Measurements from ENCODE around the gene RASSF5. TPM values are rescaled to one million over a fixed set of nuclear protein-coding genes. Genes with fewer than 3 reads are reported as not detected.
A peak's percentile ranks its signal among the peaks of the same experiment; 100 is the strongest.

RASSF5 gene
- polyA plus RNA-seq, 1 donor from 2014 or later: 4.0 TPM

DNA sequence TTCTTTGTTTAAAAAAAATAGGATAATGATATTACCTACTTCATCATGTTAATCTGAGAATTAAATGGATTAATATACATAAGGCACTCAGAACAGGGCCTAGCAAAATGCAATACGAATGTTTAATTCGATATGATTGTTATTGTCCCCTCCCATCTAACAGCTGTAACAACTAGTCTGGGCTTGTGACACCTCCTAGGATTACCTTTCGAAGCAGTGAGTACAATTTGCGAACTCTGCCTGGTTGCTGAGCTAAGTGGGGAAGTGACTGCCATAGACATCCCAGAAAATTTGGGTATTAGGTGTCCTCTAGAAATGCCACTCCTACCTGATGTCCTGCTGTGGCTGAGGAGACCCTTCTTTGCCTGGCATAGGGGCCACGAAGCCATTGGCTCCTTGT, 3.0 kb downstream of the RASSF5 start:
- H3K9me3 ChIP-seq (ENCODE audit: low read length): no peaks in the 10 kb centered on the region
- TF ChIP-seq EZH2 (IDR thresholded peaks at IDR 0.05; ENCODE audit: borderline replicate concordance, insufficient read depth, low read length, poor library complexity, severe bottlenecking) (no peak), MXI1 (conservative IDR thresholded peaks at IDR 0.05; ENCODE audit: poor library complexity, severe bottlenecking) (no peak), EP300 (conservative IDR thresholded peaks at IDR 0.05; ENCODE audit: poor library complexity, severe bottlenecking) (no peak), POLR2AphosphoS5 (IDR thresholded peaks at IDR 0.05) (no peak), TAF1 (IDR thresholded peaks at IDR 0.05; ENCODE audit: low read depth) (no peak), RAD21 (conservative IDR thresholded peaks at IDR 0.05) (no peak), SMC3 (conservative IDR thresholded peaks at IDR 0.05; ENCODE audit: poor library complexity) (no peak)
- TF ChIP-seq, protein P1, sequence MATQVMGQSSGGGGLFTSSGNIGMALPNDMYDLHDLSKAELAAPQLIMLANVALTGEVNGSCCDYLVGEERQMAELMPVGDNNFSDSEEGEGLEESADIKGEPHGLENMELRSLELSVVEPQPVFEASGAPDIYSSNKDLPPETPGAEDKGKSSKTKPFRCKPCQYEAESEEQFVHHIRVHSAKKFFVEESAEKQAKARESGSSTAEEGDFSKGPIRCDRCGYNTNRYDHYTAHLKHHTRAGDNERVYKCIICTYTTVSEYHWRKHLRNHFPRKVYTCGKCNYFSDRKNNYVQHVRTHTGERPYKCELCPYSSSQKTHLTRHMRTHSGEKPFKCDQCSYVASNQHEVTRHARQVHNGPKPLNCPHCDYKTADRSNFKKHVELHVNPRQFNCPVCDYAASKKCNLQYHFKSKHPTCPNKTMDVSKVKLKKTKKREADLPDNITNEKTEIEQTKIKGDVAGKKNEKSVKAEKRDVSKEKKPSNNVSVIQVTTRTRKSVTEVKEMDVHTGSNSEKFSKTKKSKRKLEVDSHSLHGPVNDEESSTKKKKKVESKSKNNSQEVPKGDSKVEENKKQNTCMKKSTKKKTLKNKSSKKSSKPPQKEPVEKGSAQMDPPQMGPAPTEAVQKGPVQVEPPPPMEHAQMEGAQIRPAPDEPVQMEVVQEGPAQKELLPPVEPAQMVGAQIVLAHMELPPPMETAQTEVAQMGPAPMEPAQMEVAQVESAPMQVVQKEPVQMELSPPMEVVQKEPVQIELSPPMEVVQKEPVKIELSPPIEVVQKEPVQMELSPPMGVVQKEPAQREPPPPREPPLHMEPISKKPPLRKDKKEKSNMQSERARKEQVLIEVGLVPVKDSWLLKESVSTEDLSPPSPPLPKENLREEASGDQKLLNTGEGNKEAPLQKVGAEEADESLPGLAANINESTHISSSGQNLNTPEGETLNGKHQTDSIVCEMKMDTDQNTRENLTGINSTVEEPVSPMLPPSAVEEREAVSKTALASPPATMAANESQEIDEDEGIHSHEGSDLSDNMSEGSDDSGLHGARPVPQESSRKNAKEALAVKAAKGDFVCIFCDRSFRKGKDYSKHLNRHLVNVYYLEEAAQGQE (IDR thresholded peaks at IDR 0.05; ENCODE audit: borderline replicate concordance): no peak
- TF ChIP-seq, protein P2, sequence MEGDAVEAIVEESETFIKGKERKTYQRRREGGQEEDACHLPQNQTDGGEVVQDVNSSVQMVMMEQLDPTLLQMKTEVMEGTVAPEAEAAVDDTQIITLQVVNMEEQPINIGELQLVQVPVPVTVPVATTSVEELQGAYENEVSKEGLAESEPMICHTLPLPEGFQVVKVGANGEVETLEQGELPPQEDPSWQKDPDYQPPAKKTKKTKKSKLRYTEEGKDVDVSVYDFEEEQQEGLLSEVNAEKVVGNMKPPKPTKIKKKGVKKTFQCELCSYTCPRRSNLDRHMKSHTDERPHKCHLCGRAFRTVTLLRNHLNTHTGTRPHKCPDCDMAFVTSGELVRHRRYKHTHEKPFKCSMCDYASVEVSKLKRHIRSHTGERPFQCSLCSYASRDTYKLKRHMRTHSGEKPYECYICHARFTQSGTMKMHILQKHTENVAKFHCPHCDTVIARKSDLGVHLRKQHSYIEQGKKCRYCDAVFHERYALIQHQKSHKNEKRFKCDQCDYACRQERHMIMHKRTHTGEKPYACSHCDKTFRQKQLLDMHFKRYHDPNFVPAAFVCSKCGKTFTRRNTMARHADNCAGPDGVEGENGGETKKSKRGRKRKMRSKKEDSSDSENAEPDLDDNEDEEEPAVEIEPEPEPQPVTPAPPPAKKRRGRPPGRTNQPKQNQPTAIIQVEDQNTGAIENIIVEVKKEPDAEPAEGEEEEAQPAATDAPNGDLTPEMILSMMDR (IDR thresholded peaks at IDR 0.05; ENCODE audit: poor library complexity, severe bottlenecking): no peak
- no peaks in the 10 kb centered on the region for H4K20me1 ChIP-seq (ENCODE audit: insufficient read depth)
- peaks cover 43% of the 10 kb centered on the region for H3K27me3 ChIP-seq (ENCODE audit: insufficient read depth, low read depth, low read length)
- no peak overlapping the region for H3K4me3 ChIP-seq (ENCODE audit: low read length)
- H3K9ac ChIP-seq (ENCODE audit: low read length): no peak overlapping the region
- H3F3A ChIP-seq (ENCODE audit: insufficient read depth, low read length, poor library complexity, severe bottlenecking): peaks cover 5% of the 10 kb centered on the region
- no peaks in the 10 kb centered on the region for H3K9me2 ChIP-seq (ENCODE audit: insufficient read depth, low read length)
- H2AFZ ChIP-seq (ENCODE audit: low read depth, low read length): no peak overlapping the region
- H3K79me2 ChIP-seq (replicated peaks; ENCODE audit: insufficient read depth, low read length): no peaks in the 10 kb centered on the region
- no peak overlapping the region for H3K4me2 ChIP-seq (ENCODE audit: low read length)
- no peak overlapping the region for H3K27ac ChIP-seq (ENCODE audit: low read length)
- H3K36me3 ChIP-seq (ENCODE audit: insufficient read depth, low read length): no peaks in the 10 kb centered on the region

DNA sequence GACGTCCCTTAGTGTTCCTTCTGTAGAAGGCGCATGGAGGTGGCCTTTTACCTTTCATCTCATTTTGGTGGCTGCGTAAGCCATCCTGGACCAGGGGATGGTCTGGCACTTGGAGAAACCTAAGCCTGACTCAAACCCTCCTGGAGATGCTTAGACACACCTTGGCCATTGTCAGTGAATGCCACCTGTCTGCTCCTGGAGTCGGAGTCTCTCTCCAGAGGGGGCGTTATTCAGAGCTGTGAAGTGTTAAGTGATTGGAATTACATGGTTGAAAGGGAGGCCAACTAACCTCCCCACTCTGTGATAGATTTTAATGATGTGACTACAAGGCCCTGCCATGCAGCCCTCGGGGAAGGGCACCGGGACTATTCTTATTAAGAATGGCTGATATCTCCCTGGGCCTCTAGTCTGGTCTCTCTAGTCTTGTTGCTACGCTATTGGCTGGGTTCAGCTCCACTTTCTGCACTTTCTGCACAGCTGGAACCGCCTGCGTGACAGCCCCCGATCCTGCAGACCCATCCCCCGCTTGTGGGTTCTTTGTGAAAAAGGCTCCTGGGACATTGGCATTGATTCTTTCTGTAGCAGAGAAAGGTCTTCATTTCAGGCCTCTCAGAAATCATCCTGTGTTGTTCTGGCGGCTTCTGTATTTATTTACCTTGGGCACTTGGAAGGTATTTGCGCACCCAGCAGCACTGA, 4.2 kb downstream of the RASSF5 start:
- Histone ChIP-seq H3K27ac (ENCODE audit: low read length) (peak overlapping the region; percentile 70), H2AFZ (ENCODE audit: low read depth, low read length) (peak overlapping the region; percentile 19), H3F3A (ENCODE audit: insufficient read depth, low read length, poor library complexity, severe bottlenecking) (peaks cover 5% of the 10 kb centered on the region), H4K20me1 (ENCODE audit: insufficient read depth) (no peaks in the 10 kb centered on the region), H3K36me3 (ENCODE audit: insufficient read depth, low read length) (no peaks in the 10 kb centered on the region), H3K79me2 (replicated peaks; ENCODE audit: insufficient read depth, low read length) (no peaks in the 10 kb centered on the region), H3K4me3 (ENCODE audit: low read length) (peak overlapping the region; percentile 19), H3K9me2 (ENCODE audit: insufficient read depth, low read length) (no peaks in the 10 kb centered on the region), H3K27me3 (ENCODE audit: insufficient read depth, low read depth, low read length) (peaks cover 31% of the 10 kb centered on the region), H3K4me2 (ENCODE audit: low read length) (no peak overlapping the region), H3K9me3 (ENCODE audit: low read length) (no peaks in the 10 kb centered on the region), H3K9ac (ENCODE audit: low read length) (peak overlapping the region; percentile 51)
- TF ChIP-seq SMC3 (conservative IDR thresholded peaks at IDR 0.05; ENCODE audit: poor library complexity) (no peak), EP300 (conservative IDR thresholded peaks at IDR 0.05; ENCODE audit: poor library complexity, severe bottlenecking) (peak; percentile 20), POLR2AphosphoS5 (IDR thresholded peaks at IDR 0.05) (peak; percentile 40), MXI1 (conservative IDR thresholded peaks at IDR 0.05; ENCODE audit: poor library complexity, severe bottlenecking) (no peak), TAF1 (IDR thresholded peaks at IDR 0.05; ENCODE audit: low read depth) (no peak), RAD21 (conservative IDR thresholded peaks at IDR 0.05) (peak; percentile 10), EZH2 (IDR thresholded peaks at IDR 0.05; ENCODE audit: borderline replicate concordance, insufficient read depth, low read length, poor library complexity, severe bottlenecking) (no peak)
- TF ChIP-seq, protein P2 (IDR thresholded peaks at IDR 0.05; ENCODE audit: poor library complexity, severe bottlenecking): peak; percentile 15
- TF ChIP-seq, protein P1 (IDR thresholded peaks at IDR 0.05; ENCODE audit: borderline replicate concordance): no peak

All from neural cell (in vitro differentiated cells).